ENCODE results near the gene MYRFL. TPM values are rescaled to one million over a fixed set of nuclear protein-coding genes. Genes with fewer than 3 reads are reported as not detected.

The MYRFL gene
- total RNA-seq, 1 donor from 2014 or later, result 0.13 TPM

DNA sequence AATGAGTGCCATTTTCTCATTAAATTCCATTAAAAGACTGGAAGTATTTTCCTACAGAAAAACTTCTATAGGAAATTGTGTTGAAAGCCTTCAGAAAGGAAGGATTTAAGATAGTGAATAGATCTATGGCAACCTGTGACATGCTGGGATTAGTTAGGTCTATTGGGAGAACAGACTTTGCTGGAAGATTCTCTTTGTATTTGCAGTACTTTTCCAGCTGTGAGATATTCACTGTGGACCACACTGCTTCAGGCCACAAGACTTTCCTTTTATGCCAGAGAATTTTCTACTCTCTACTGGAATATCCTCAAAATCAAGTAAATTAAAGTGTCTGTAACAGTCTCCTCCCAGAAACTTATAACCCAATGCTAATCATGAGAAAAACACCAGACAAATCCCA is 136.2 kb downstream of the MYRFL start:
- TF ChIP-seq, protein P1, sequence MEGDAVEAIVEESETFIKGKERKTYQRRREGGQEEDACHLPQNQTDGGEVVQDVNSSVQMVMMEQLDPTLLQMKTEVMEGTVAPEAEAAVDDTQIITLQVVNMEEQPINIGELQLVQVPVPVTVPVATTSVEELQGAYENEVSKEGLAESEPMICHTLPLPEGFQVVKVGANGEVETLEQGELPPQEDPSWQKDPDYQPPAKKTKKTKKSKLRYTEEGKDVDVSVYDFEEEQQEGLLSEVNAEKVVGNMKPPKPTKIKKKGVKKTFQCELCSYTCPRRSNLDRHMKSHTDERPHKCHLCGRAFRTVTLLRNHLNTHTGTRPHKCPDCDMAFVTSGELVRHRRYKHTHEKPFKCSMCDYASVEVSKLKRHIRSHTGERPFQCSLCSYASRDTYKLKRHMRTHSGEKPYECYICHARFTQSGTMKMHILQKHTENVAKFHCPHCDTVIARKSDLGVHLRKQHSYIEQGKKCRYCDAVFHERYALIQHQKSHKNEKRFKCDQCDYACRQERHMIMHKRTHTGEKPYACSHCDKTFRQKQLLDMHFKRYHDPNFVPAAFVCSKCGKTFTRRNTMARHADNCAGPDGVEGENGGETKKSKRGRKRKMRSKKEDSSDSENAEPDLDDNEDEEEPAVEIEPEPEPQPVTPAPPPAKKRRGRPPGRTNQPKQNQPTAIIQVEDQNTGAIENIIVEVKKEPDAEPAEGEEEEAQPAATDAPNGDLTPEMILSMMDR (IDR thresholded peaks at IDR 0.05), result no peak
- DNase-seq (ENCODE audit: extremely low spot score, unreplicated experiment), result no peak
- no peaks in the 10 kb centered on the region for H3K36me3 Mint-ChIP-seq (ENCODE audit: unreplicated experiment)
- peaks cover 22% of the 10 kb centered on the region for H3K27me3 Mint-ChIP-seq (ENCODE audit: unreplicated experiment)
- no peaks in the 10 kb centered on the region for H3K9me3 Mint-ChIP-seq (ENCODE audit: unreplicated experiment)
- no peak overlapping the region for H3K27ac Mint-ChIP-seq (ENCODE audit: unreplicated experiment)
- H3K4me3 Mint-ChIP-seq (ENCODE audit: unreplicated experiment), result no peak overlapping the region
- peaks cover 4% of the 10 kb centered on the region for H3K4me1 Mint-ChIP-seq (ENCODE audit: unreplicated experiment)

DNA sequence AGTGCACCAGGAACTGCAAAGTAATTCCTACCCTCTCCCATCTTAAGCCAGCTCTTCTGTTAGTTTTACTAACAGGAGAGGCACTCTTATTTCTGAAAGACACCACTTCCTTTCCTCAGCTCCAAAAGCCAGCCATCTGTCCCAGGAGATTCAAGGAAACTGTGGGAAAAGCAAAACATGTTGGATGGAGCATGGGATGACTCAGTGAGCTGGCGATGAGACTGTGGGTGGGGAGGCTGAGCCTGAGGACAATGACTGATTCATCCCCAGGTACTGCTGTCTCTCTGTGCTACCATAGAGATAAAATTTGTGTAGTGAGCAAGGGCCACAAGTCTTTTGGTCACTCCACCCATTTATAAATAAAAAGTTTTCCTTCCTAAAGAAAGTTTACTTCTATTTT is 141.4 kb downstream of the MYRFL start:
- Mint-ChIP-seq H3K36me3 (ENCODE audit: unreplicated experiment) (no peaks in the 10 kb centered on the region), H3K27ac (ENCODE audit: unreplicated experiment) (peak overlapping the region; percentile 2), H3K4me3 (ENCODE audit: unreplicated experiment) (no peak overlapping the region), H3K4me1 (ENCODE audit: unreplicated experiment) (peaks cover 12% of the 10 kb centered on the region), H3K9me3 (ENCODE audit: unreplicated experiment) (no peaks in the 10 kb centered on the region), H3K27me3 (ENCODE audit: unreplicated experiment) (no peaks in the 10 kb centered on the region)
- DNase-seq (ENCODE audit: extremely low spot score, unreplicated experiment), result no peak
- TF ChIP-seq, protein P1 (IDR thresholded peaks at IDR 0.05), result no peak

DNA sequence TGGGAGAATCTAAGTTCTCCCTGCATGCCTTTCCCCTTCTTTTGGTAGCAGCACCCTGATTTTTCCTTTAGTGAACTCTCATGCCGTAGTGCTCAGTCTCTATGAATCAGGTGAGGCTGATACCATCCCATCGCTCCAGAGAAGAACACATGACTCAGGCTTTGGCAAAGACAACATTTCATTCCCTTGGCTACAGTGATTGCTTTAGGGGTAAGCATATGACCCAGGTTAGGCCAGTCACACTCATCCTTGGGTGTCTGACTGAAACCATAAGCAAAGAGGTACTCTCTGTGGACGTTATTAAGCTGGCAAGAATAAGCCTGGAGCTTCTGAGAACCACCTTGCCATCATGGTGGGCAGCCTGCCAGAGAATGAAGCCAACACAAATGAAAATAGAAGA is 141.8 kb downstream of the MYRFL start:
- H3K27me3 Mint-ChIP-seq (ENCODE audit: unreplicated experiment), result no peaks in the 10 kb centered on the region
- no peaks in the 10 kb centered on the region for H3K36me3 Mint-ChIP-seq (ENCODE audit: unreplicated experiment)
- no peaks in the 10 kb centered on the region for H3K9me3 Mint-ChIP-seq (ENCODE audit: unreplicated experiment)
- TF ChIP-seq, protein P1 (IDR thresholded peaks at IDR 0.05), result no peak
- H3K4me1 Mint-ChIP-seq (ENCODE audit: unreplicated experiment), result peaks cover 12% of the 10 kb centered on the region
- H3K27ac Mint-ChIP-seq (ENCODE audit: unreplicated experiment), result no peak overlapping the region
- no peak for DNase-seq (ENCODE audit: extremely low spot score, unreplicated experiment)
- no peak overlapping the region for H3K4me3 Mint-ChIP-seq (ENCODE audit: unreplicated experiment)

DNA sequence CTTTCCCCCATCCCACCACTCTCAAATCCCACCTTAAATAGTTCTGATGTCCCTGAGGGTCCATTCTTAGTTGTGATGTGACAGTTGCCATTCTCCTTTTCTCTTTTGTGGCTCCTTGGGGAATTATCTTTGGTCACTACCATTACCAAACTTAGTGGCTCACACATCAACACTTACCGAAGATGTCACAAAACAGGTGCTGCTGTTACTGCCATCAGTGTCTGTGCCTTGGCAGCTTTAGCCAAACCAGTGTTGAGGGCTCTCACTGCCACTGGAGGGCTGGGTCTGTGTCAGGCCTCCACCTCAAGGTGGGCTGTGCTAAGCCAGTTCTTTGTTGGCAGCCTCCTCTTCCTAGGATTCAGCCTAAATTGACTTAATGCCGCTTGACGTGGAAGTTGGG is 144.0 kb downstream of the MYRFL start:
- no peaks in the 10 kb centered on the region for H3K27me3 Mint-ChIP-seq (ENCODE audit: unreplicated experiment)
- H3K36me3 Mint-ChIP-seq (ENCODE audit: unreplicated experiment), result no peaks in the 10 kb centered on the region
- peaks cover 12% of the 10 kb centered on the region for H3K4me1 Mint-ChIP-seq (ENCODE audit: unreplicated experiment)
- DNase-seq (ENCODE audit: extremely low spot score, unreplicated experiment), result no peak
- no peak overlapping the region for H3K27ac Mint-ChIP-seq (ENCODE audit: unreplicated experiment)
- TF ChIP-seq, protein P1 (IDR thresholded peaks at IDR 0.05), result no peak
- no peaks in the 10 kb centered on the region for H3K9me3 Mint-ChIP-seq (ENCODE audit: unreplicated experiment)
- H3K4me3 Mint-ChIP-seq (ENCODE audit: unreplicated experiment), result no peak overlapping the region

DNA sequence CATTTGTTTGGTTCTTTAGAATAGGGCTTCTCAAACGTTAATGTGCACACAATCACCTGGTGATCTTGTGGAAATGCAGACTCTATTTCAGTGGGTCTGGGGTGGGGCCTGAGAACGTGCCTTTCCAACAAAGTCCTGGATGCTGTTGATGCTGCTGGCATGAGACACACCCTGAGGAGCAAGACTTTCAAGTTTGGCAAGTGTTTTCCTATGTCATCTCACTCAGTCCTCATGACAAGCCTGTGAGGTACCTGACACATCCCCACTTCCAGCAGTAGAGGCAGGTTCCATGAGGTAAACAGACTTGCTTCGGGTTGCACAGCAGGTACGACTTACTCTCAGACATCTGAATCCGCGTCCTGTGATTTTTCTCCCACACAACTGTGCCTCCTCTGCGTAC is 147.1 kb downstream of the MYRFL start:
- H3K4me1 Mint-ChIP-seq (ENCODE audit: unreplicated experiment), result no peaks in the 10 kb centered on the region
- H3K27me3 Mint-ChIP-seq (ENCODE audit: unreplicated experiment), result no peaks in the 10 kb centered on the region
- H3K9me3 Mint-ChIP-seq (ENCODE audit: unreplicated experiment), result no peaks in the 10 kb centered on the region
- no peak overlapping the region for H3K4me3 Mint-ChIP-seq (ENCODE audit: unreplicated experiment)
- TF ChIP-seq, protein P1 (IDR thresholded peaks at IDR 0.05), result no peak
- H3K36me3 Mint-ChIP-seq (ENCODE audit: unreplicated experiment), result no peaks in the 10 kb centered on the region
- H3K27ac Mint-ChIP-seq (ENCODE audit: unreplicated experiment), result no peak overlapping the region
- no peak for DNase-seq (ENCODE audit: extremely low spot score, unreplicated experiment)

All from osteocyte (in vitro differentiated cells).